ENCODE data around the gene GAREM1. TPM values are rescaled to one million over a fixed set of nuclear protein-coding genes. Genes with fewer than 3 reads are reported as not detected.

The GAREM1 gene
- total and polyA plus RNA-seq, 2 donors (not counting 3 experiments of a cell fraction or from before 2014, with no cell fraction given) = 0.69 to 1.0 TPM

- dilution Hi-C loops (cut with MboI; ENCODE audit: extremely low pct_ligation_motif_present, low sequenced_read_pairs) (no loop called here), intact Hi-C loops (cut with micrococcal nuclease) (loop anchor here (2.0 kb wide), 1 partner anchor 42 kb away; no protein-coding TSS in a partner anchor)
- ChIA-PET POLR2A (no interaction called here), CTCF (interaction anchor here (0.6 to 4.4 kb wide), 7 partner anchors 8 to 163 kb away, joined by 3 to 20 read pairs (median 4); partner anchors contain the start of gene GAREM1)
- Histone ChIP-seq H3K4me3 (replicated peaks in 1 of 3; ENCODE audit: insufficient read depth in 1 of 3, low read depth in 1 of 3, low read length in 3 of 3) (no peak overlapping the region), H3K9me1 (replicated peaks; ENCODE audit: control insufficient read depth, extremely low read depth, insufficient read depth, low read length) (no peaks in the 10 kb centered on the region), H3K4me2 (ENCODE audit: insufficient read depth, low read length) (no peak overlapping the region), H3K36me3 (ENCODE audit: control insufficient read depth in 2 of 2, extremely low read depth in 1 of 2, insufficient read depth in 2 of 2, low read length in 2 of 2) (no peaks in the 10 kb centered on the region), H3K9ac (replicated peaks; ENCODE audit: extremely low read depth, insufficient read depth, low read length) (no peak overlapping the region), H3K9me3 (replicated peaks; ENCODE audit: control insufficient read depth, insufficient read depth, low read length) (no peaks in the 10 kb centered on the region), H3K4me1 (ENCODE audit: control insufficient read depth, extremely low read depth, insufficient read depth, low read length) (peaks cover 7% of the 10 kb centered on the region), H3K27ac (ENCODE audit: insufficient read depth, low read depth, low read length) (no peak overlapping the region), H3K79me2 (ENCODE audit: control insufficient read depth, insufficient read depth, low read length) (no peaks in the 10 kb centered on the region), H3K27me3 (ENCODE audit: control insufficient read depth in 2 of 2, insufficient read depth in 2 of 2, low read length in 2 of 2) (peaks cover 0 to 2% of the 10 kb centered on the region in 2 experiments), H2AFZ (ENCODE audit: low read depth, low read length) (no peak overlapping the region), H4K20me1 (replicated peaks; ENCODE audit: control insufficient read depth, extremely low read depth, insufficient read depth, low read length) (no peaks in the 10 kb centered on the region)
- TF ChIP-seq MYC (IDR thresholded peaks at IDR 0.05; ENCODE audit: low read depth, low read length) (no peak), JUN (IDR thresholded peaks at IDR 0.05; ENCODE audit: borderline replicate concordance, insufficient read depth, insufficient read length, low read depth) (peak; percentile 75), FOS (IDR thresholded peaks at IDR 0.05; ENCODE audit: borderline replicate concordance, insufficient read depth, low read length) (peak; percentile 89)
- peak; percentile 81 for DNase-seq (ENCODE audit: low read depth, low spot score)
- peak; percentile 89 for FAIRE-seq
- BruUV-seq (replicated peaks) = no TSS peak
These were observed 162.1 kb downstream of the GAREM1 start for GRCh38 chr18:32308493-32309120.

- H3K4me1 ChIP-seq (ENCODE audit: control insufficient read depth, extremely low read depth, insufficient read depth, low read length) = peaks cover under 1% of the 10 kb centered on the region
- peaks cover 0 to 2% of the 10 kb centered on the region in 2 experiments for H3K27me3 ChIP-seq (ENCODE audit: control insufficient read depth in 2 of 2, insufficient read depth in 2 of 2, low read length in 2 of 2)
- DNase-seq (ENCODE audit: low read depth, low spot score) (no peak), FAIRE-seq (no peak)
- TF ChIP-seq EZH2 (IDR thresholded peaks at IDR 0.05; ENCODE audit: borderline replicate concordance, low read depth, low read length, severe bottlenecking) = no peak
- no peak for TF ChIP-seq MAX (IDR thresholded peaks at IDR 0.05; ENCODE audit: insufficient read depth, insufficient read length)
- no peak for TF ChIP-seq CTCF (IDR thresholded peaks at IDR 0.05; ENCODE audit: extremely low read depth in 1 of 2, insufficient read depth in 1 of 2, low read depth in 1 of 2, low read length in 2 of 2)
- no peak for TF ChIP-seq GATA2 (IDR thresholded peaks at IDR 0.05; ENCODE audit: insufficient read depth, insufficient read length, low read depth, low read length)
- TF ChIP-seq FOS (IDR thresholded peaks at IDR 0.05; ENCODE audit: borderline replicate concordance, insufficient read depth, low read length) = no peak
- TF ChIP-seq MYC (IDR thresholded peaks at IDR 0.05; ENCODE audit: low read depth, low read length) = no peak
- TF ChIP-seq POLR2A (IDR thresholded peaks at IDR 0.05; ENCODE audit: low read depth, low read length) = no peak
- H3K27ac ChIP-seq (ENCODE audit: insufficient read depth, low read depth, low read length) = no peak overlapping the region
- no TSS peak for BruUV-seq (replicated peaks)
- H3K4me3 ChIP-seq (replicated peaks in 1 of 3; ENCODE audit: insufficient read depth in 1 of 3, low read depth in 1 of 3, low read length in 3 of 3) = no peak overlapping the region
- H3K79me2 ChIP-seq (ENCODE audit: control insufficient read depth, insufficient read depth, low read length) = no peaks in the 10 kb centered on the region
- H3K4me2 ChIP-seq (ENCODE audit: insufficient read depth, low read length) = no peak overlapping the region
- ChIA-PET CTCF (interaction anchor here (1.1 to 2.1 kb wide), 4 partner anchors 14 to 168 kb away, joined by 3 to 10 read pairs (median 4); partner anchors contain the start of gene GAREM1), POLR2A (no interaction called here)
- no peaks in the 10 kb centered on the region for H3K36me3 ChIP-seq (ENCODE audit: control insufficient read depth in 2 of 2, extremely low read depth in 1 of 2, insufficient read depth in 2 of 2, low read length in 2 of 2)
- no peak overlapping the region for H2AFZ ChIP-seq (ENCODE audit: low read depth, low read length)
- H3K9me1 ChIP-seq (replicated peaks; ENCODE audit: control insufficient read depth, extremely low read depth, insufficient read depth, low read length) = no peaks in the 10 kb centered on the region
- dilution Hi-C loops (cut with MboI; ENCODE audit: extremely low pct_ligation_motif_present, low sequenced_read_pairs) (no loop called here), intact Hi-C loops (cut with micrococcal nuclease) (no loop called here)
- H3K9me3 ChIP-seq (replicated peaks; ENCODE audit: control insufficient read depth, insufficient read depth, low read length) = no peaks in the 10 kb centered on the region
- no peak overlapping the region for H3K9ac ChIP-seq (replicated peaks; ENCODE audit: extremely low read depth, insufficient read depth, low read length)
- no peaks in the 10 kb centered on the region for H4K20me1 ChIP-seq (replicated peaks; ENCODE audit: control insufficient read depth, extremely low read depth, insufficient read depth, low read length)
These were observed 167.3 kb downstream of the GAREM1 start for GRCh38 chr18:32303400-32303799.

All from endothelial cell of umbilical vein (primary cell).